NCI-H2227 treated with DMSO at 0.1 percent for 48 hours (cell line): Measurements from ENCODE around the gene CTNNAL1.

ENCODE experiments used
- DNase-seq: peaks from one replicate; lab custom pipeline; 2025; lab: John Stamatoyannopoulos, UW

The CTNNAL1 gene

GRCh38 chr9:109026306-109026705 is 13.0 kb upstream of the CTNNAL1 start:
- no peak for DNase-seq

- DNase-seq: peak; percentile 28
These were observed 9.6 kb upstream of the CTNNAL1 start for GRCh38 chr9:109022873-109023272.

- no peak for DNase-seq
These were observed 7.5 kb upstream of the CTNNAL1 start for GRCh38 chr9:109020581-109021511.

DNA sequence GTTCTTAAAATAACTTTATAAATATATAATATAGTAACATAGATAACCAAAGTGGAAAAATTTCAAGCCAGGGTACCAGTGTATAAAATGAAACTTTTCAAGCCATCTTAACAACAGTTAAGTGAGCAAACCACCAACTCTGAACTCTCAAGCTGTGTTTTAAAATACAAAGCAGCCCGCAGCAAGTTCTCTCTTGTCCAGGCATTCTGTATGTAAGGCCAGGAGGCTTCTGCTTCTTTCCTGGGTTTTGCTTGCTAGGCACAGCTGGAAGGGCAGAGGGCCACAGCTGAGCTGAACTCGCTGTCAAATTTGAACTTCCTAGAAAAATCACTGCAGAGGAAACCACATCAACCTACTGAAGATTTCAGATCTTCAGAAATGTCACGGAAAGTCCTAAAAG is 6.8 kb upstream of the CTNNAL1 start:
- no peak for DNase-seq

- DNase-seq: no peak
These were observed 6.1 kb upstream of the CTNNAL1 start for GRCh38 chr9:109019420-109019819.

GRCh38 chr9:109017493-109017892 is 4.2 kb upstream of the CTNNAL1 start:
- no peak for DNase-seq

GRCh38 chr9:109017061-109017460 is 3.8 kb upstream of the CTNNAL1 start:
- DNase-seq: no peak

DNA sequence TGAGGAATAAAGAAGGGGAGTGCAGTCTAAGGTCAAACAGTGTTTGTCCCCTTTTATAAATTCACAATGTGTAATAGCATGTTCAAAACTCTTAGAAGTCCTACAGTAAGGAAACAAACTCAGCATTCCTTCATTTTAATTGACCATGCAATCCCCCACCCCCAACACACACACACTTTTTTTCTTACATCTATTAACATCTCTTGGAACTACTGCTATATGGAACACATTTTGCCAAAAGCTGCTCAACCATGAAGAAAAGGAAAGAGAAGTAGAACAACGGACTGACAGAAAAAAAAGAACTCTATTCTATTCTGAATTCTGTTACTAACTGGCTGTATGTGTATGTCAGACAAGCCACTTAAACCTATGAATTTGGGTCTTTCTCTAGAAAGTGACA is 2.8 kb upstream of the CTNNAL1 start:
- DNase-seq: no peak

GRCh38 chr9:109014608-109015280 is 1.4 kb upstream of the CTNNAL1 start:
- no peak for DNase-seq

DNA sequence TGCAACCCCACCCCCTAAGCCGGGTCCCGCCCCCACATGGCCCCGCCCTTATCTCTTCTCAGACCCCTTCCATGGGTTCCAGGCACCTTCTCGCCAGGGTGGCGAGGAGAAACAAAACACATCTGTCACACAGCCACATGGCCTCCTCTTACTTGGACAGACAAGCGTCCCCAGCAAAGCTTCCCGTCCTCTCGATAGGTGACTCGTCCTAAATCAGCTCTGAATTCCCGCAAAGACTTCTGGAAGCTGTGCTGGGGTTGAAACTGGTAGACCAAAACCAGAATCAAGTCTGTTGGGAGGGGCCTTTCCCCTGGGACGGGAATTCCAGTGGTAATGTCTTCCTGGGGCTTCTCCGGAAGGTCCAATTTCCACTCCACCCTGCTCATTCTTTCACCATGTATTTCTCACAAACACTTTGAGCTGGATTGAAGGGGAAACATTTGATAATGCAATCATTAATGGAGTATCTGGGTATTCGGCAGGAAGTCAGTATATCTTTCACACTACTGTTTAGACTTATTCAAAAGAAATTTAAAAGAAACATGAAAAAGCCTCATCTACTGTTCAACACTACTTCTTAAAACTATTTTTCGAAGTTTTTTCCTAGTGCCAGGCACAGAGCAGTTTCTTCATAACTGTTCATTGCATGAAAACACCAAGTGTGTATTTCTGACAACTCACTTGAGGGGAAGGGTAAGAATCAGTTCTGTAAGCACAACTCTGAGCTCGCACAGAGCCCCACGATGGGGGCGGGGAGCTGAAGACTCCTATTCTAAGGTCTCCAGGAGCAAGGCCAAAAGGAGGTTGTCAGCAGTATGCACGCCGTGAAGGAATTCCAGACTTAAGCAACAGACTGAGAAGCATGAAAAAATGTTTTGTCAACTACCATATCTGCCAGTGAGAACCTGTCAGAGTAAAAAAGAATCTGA is 644 bp upstream of the CTNNAL1 start:
- DNase-seq: peak; percentile 78

DNA sequence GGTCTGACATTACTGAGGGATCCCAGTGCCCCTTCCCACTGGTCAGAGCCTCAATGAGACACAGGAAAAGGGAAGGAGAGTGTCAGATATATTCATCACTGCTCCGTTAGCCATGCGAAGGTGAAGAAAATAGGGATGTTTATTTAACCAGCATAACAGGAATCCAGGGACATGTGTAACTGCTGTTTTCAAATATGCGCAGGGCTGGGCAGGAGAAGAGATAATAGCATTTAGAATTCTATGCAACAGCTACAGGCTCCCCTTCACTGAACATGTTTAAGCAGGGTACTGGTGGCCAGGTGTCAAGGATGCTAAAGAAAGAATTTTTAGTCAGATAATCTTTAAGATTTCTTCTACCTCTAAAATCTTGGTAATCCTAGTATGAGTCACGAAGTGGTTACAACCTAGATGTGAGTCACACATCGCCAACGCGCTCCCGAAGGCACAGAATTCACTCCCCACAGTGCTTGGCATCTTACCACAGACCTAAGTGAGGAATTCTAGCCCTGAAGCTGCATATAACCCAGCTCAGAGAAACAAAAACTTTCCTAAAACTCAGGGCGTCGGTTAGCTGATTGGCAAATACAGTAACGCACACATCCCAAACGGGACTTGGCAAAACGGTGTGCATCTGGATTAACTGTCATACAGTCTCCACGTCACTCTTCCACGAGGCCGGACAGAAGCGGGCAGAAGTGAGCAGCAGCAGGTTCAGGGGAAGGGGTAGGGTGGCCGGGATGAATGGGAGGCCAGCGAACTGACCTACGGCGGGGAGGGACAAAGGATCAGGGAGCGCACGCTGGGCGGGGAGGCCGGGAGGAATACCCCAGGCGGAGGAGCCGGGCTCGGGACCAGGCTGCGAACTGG is 1.1 kb downstream of the CTNNAL1 start:
- DNase-seq: peak; percentile 0

DNA sequence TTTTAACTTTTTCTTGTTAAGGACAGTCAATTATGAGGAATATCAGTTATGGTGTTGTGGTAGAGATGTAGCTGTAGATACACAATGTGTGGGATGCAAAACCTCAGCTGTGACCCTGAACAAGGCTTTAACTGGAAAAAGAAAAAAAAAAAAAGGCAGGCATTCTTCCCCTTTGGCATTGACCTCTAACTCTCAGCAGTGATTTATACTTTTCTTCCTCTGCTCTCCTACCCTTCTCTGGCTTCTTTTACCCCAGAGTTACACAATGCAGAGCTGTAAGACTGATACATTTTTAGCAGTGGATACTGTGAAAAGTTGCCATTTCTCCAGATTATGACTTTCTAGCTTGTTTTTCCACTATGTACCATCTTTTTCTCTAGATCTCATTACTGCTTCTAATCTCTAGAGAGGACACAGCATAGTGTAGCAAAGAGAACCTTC is 2.0 kb downstream of the CTNNAL1 start:
- DNase-seq: no peak

DNA sequence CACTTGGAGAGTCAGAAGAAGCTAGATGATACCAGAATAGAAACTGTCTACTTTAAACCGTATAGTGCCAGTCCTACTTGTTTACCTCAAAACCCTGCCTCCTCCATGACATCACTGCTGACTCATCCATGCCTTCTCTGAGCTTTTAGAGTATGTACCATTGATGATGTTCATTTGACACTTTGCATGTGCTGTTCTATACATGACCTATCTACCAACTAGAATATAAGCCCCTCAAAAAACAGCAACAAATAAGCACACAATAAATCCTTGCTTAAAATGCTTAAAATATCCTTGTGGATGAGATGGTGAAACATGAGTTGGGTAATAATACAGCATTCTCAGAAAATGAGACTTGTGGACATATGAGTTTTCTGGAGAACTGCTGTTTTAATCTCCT is 2.6 kb downstream of the CTNNAL1 start:
- no peak for DNase-seq

- DNase-seq: no peak
These were observed 7.6 kb downstream of the CTNNAL1 start for GRCh38 chr9:109005678-109006077.

- no peak for DNase-seq
These were observed 10.2 kb downstream of the CTNNAL1 start for GRCh38 chr9:109003116-109003515.

- no peak for DNase-seq
These were observed 11.2 kb downstream of the CTNNAL1 start for GRCh38 chr9:109002141-109002540.

- DNase-seq: no peak
These were observed 12.0 kb downstream of the CTNNAL1 start for GRCh38 chr9:109001275-109001676.

- no peak for DNase-seq
These were observed 16.2 kb downstream of the CTNNAL1 start for GRCh38 chr9:108997112-108997511.

DNA sequence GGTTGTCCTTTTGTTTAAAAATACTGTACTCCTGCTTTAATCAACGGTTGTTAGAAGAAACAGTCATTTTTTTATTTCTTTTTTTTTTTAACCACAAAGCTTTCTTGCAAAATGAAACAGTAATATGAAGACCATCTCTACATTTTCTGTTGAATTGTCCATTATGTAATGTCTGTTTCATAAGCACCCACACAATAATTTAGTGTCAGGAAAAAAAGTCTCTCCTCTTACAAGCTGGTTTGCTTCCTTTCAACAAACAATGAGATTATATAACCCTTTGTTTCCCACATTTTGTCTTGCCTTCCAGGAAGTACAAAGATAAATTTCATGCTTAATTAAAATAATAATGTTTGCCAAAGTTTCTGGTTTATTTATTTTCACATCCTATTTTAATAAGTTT is 16.7 kb downstream of the CTNNAL1 start:
- DNase-seq: no peak

DNA sequence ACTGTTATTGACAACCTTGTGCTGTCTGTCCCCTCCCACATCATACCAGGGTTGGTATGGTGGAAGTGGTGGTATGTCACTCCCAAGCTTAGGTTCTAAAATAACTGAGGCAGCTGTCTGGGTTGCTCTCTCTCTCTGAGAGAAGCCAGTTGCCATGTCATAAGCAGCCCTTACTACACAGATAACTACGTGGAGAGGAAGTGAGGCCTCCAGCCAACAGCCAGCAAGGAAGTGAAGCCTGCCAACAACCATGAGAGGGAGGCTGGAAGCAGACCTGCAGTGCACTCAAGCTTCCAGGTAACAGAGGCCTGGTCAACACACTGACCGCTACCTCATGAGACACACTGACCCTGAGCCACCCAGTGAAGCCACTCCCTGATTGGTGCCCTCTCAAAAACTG is 18.6 kb downstream of the CTNNAL1 start:
- no peak for DNase-seq

DNA sequence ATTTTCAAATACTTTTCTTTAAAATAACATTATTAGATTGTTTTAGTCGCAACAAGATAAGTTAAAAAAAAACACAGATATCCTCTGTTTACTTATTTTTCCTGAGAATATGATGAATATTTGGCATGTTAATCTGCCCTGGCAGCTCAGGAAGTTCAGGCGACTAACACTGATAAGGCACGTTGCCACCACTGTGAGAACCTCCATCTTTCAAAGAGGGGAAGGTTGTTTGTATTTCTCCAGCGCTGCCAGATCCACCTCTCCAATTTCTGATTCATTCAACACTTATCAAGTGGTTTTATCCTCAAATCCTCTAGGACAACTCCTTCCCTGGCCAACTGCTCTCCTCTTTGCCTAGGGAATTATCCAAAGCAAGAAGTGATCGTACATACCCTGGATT is 21.8 kb downstream of the CTNNAL1 start:
- no peak for DNase-seq
